Measurements from ENCODE around the gene ACTL7B. TPM values are rescaled to one million over a fixed set of nuclear protein-coding genes. Genes with fewer than 3 reads are reported as not detected.

ACTL7B gene
- total RNA-seq, 1 donor from 2014 or later: 0.11 TPM

DNA sequence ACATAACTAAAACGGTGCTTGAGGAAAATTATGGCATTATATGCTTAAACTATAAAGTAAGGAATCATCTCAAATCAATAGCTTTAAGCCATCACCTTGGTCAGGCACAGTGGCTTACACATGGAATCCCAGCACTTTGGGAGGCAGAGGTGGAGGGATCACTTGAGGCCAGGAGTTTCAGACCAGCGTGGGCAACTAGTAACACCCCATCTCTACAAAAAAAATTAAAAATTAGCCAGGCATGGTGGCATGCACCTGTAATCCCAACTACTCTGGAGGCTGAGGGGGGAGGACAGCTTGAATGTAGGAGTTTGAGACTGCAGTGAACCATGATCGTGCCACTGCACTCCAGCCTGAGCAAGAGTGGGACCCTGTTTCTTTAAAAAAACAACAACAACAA is 28.9 kb upstream of the ACTL7B start:
- H3K27ac Mint-ChIP-seq: no peak overlapping the region
- intact Hi-C loops (cut with micrococcal nuclease): no loop called here
- DNase-seq (ENCODE audit: low spot score): no peak

DNA sequence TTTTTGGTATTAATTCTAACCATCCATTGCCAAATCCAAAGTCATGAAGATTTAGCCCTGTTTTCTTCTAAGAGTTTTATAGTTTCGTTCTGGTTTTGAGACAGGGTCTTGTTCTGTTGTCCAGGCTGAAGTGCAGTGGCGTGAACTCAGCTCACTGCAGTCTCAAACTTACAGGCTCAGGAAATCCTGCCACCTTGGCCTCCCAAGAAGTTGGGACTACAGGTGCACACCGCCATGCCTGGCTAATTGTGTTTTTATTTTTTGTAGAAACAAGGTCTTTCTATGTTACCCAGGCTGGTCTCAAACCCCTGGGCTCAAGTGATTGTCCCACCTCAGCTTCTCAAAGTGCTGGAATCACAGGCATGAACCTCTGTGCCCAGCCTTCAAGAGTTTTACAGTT is 27.3 kb upstream of the ACTL7B start:
- H3K27ac Mint-ChIP-seq: no peak overlapping the region
- peaks cover 56% of the 10 kb centered on the region for H3K36me3 Mint-ChIP-seq (ENCODE audit: low read depth)
- no peak overlapping the region for H3K4me3 Mint-ChIP-seq (ENCODE audit: low read depth)
- H3K9me3 Mint-ChIP-seq: no peaks in the 10 kb centered on the region
- H3K27me3 Mint-ChIP-seq (ENCODE audit: low read depth): no peaks in the 10 kb centered on the region
- no peak for DNase-seq (ENCODE audit: low spot score)
- H3K4me1 Mint-ChIP-seq (ENCODE audit: low read depth): peaks cover 12% of the 10 kb centered on the region
- intact Hi-C loops (cut with micrococcal nuclease): no loop called here

More for the DNA sequence above, 28.9 kb upstream of the ACTL7B start:
- H3K4me1 Mint-ChIP-seq (ENCODE audit: low read depth): peaks cover 12% of the 10 kb centered on the region
- no peaks in the 10 kb centered on the region for H3K9me3 Mint-ChIP-seq
- peaks cover 49% of the 10 kb centered on the region for H3K36me3 Mint-ChIP-seq (ENCODE audit: low read depth)
- no peak overlapping the region for H3K4me3 Mint-ChIP-seq (ENCODE audit: low read depth)
- H3K27me3 Mint-ChIP-seq (ENCODE audit: low read depth): no peaks in the 10 kb centered on the region

DNA sequence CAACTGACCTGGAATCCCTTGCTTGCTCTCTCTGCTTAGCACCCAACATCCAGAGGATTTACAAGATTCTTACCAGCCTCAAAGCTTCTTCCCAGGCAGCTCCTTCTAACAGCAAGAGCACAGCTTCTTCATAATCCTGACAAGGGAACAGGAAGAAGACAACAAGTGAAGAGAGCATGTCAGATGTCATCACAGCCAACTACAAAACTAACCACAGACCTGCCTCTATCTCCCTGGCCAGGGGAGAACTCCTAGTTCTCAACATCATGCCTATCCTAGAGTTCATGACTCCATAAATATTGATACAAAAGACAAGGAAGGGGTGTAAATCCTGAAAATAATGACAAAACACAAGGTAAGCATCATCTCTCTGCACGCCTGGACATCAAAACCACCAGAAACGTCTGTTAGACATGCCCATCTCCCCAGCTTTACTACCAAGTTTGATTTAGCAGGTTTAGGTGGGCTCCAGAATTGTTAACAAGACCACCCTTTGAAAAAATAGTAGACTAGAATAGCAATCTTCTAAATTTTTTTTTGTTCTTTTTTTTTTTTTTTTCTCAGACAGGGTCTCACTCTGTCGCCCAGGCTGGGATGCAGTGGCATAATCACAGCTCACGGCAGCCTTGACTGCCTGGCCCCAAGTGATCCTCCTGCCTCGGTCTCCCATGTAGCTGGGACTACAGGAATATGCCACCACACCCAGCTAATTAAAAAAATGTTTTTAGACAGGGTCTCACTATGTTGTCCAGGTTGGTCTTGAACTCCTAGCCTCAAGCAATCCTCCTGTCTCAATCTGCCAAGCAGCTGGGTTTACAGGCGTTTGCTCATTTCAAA is 26.5 kb upstream of the ACTL7B start:
- H3K9me3 Mint-ChIP-seq: no peaks in the 10 kb centered on the region
- H3K4me1 Mint-ChIP-seq (ENCODE audit: low read depth): peaks cover 12% of the 10 kb centered on the region
- H3K36me3 Mint-ChIP-seq (ENCODE audit: low read depth): peaks cover 60% of the 10 kb centered on the region
- no peaks in the 10 kb centered on the region for H3K27me3 Mint-ChIP-seq (ENCODE audit: low read depth)
- no peak overlapping the region for H3K4me3 Mint-ChIP-seq (ENCODE audit: low read depth)
- intact Hi-C loops (cut with micrococcal nuclease): no loop called here
- no peak for DNase-seq (ENCODE audit: low spot score)
- no peak overlapping the region for H3K27ac Mint-ChIP-seq

DNA sequence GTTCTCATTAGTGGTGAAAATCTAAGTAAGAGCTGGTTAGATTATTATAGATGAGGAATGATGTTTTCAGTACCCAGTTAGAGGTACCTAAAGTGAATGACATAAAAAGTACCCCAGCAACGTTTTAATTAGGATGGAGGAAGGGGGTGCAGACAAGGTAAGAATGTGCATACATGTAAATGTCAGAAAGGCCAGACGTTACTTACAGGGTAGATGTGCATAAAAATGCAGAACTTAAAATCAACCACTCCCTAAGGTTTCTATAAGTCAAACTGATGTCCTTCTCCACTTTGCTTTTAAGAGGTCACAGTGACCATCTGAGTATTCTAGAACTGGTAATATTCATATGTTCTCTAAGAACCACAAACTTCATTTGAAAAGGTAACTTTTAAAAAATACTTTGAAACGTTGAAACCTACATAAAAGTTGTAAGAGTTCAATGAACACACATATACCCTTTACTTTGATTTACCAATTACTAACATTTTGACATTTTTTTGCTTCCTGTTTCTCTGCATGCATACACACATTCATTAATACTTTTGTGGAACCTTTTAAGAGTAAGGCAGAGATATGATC is 25.0 kb upstream of the ACTL7B start:
- Mint-ChIP-seq H3K4me3 (ENCODE audit: low read depth) (no peak overlapping the region), H3K27ac (no peak overlapping the region), H3K4me1 (ENCODE audit: low read depth) (peaks cover 5% of the 10 kb centered on the region), H3K9me3 (no peaks in the 10 kb centered on the region), H3K27me3 (ENCODE audit: low read depth) (no peaks in the 10 kb centered on the region), H3K36me3 (ENCODE audit: low read depth) (peaks cover 56% of the 10 kb centered on the region)
- intact Hi-C loops (cut with micrococcal nuclease): no loop called here
- DNase-seq (ENCODE audit: low spot score): no peak

DNA sequence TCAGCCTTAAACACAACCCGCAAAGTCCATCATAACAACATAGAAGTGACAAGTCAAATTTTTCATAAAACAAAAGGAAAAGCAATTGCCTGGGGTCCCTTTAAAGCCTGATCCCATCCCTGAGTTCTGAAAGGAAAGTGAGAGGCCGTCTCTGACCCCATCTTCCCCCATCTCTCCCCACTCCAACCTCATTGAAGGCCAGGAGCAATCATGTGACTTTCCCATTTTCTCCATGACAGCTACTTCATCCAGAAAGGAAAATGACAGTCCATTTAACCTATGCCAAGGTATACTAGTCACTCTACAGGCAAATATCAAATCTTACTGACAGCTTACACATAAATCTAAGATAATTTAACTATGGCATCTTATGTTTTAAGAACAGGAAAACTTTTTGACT is 21.7 kb upstream of the ACTL7B start:
- DNase-seq (ENCODE audit: low spot score): no peak
- H3K4me1 Mint-ChIP-seq (ENCODE audit: low read depth): peaks cover 8% of the 10 kb centered on the region
- H3K36me3 Mint-ChIP-seq (ENCODE audit: low read depth): peaks cover 72% of the 10 kb centered on the region
- H3K4me3 Mint-ChIP-seq (ENCODE audit: low read depth): no peak overlapping the region
- no peaks in the 10 kb centered on the region for H3K9me3 Mint-ChIP-seq
- no peaks in the 10 kb centered on the region for H3K27me3 Mint-ChIP-seq (ENCODE audit: low read depth)
- intact Hi-C loops (cut with micrococcal nuclease): no loop called here
- no peak overlapping the region for H3K27ac Mint-ChIP-seq

DNA sequence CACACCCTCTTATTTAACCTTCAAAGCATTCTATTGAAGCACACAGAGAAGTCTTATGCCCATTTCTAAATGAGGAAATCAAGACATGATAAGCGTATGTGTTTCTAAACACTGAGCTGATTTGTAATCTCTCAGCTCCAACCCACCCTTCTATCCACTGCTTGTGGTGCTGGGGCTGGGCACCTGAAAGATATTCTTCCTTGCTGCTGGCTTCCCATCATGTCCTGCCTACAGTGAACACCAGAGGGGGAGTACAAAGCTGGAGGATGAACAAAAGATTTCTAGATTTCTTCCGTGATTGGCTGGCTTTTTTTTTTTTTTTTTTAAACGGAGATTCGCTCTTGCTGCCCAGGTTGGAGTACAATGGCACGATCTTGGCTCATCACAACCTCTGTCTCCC is 20.6 kb upstream of the ACTL7B start:
- H3K9me3 Mint-ChIP-seq: no peaks in the 10 kb centered on the region
- intact Hi-C loops (cut with micrococcal nuclease): no loop called here
- DNase-seq (ENCODE audit: low spot score): no peak
- no peak overlapping the region for H3K4me3 Mint-ChIP-seq (ENCODE audit: low read depth)
- H3K4me1 Mint-ChIP-seq (ENCODE audit: low read depth): peaks cover 8% of the 10 kb centered on the region
- peaks cover 76% of the 10 kb centered on the region for H3K36me3 Mint-ChIP-seq (ENCODE audit: low read depth)
- no peak overlapping the region for H3K27ac Mint-ChIP-seq
- H3K27me3 Mint-ChIP-seq (ENCODE audit: low read depth): no peaks in the 10 kb centered on the region

DNA sequence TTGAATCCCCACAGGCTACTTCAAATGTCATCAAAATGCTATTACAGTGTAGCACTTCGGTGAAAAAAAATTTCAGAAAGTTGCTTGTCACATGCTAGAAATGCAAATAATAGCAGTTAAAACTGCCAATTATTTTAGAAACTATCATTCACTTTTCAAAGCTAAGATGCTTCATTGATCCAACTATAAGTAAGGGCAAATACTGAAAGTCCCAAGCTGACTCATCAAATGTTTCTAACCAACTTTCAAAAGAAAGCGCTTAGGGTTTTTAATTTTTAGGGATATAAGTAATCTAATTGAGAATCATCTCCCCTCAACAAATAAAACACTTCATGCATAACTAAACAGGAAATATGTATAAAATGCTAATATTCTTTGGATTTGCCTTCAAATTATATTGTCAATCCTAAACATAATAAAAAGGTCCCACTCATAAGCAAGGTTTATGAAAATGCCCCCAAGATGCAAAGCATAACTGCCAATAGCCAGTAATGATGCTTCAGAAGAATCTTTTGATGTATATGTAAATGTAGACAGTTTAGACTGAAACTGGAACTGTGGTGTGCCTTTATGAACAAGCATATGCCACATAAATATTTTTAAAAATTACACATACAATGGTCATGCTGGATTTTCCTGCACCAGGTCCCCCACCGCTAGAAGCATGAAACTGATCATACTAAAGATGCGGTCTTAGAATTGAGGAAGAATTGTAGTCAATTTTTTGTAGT is 18.4 kb upstream of the ACTL7B start:
- peaks cover 8% of the 10 kb centered on the region for H3K4me1 Mint-ChIP-seq (ENCODE audit: low read depth)
- H3K9me3 Mint-ChIP-seq: no peaks in the 10 kb centered on the region
- peaks cover 79% of the 10 kb centered on the region for H3K36me3 Mint-ChIP-seq (ENCODE audit: low read depth)
- no peaks in the 10 kb centered on the region for H3K27me3 Mint-ChIP-seq (ENCODE audit: low read depth)
- intact Hi-C loops (cut with micrococcal nuclease): no loop called here
- H3K27ac Mint-ChIP-seq: peak overlapping the region; percentile 61
- DNase-seq (ENCODE audit: low spot score): no peak
- H3K4me3 Mint-ChIP-seq (ENCODE audit: low read depth): no peak overlapping the region

DNA sequence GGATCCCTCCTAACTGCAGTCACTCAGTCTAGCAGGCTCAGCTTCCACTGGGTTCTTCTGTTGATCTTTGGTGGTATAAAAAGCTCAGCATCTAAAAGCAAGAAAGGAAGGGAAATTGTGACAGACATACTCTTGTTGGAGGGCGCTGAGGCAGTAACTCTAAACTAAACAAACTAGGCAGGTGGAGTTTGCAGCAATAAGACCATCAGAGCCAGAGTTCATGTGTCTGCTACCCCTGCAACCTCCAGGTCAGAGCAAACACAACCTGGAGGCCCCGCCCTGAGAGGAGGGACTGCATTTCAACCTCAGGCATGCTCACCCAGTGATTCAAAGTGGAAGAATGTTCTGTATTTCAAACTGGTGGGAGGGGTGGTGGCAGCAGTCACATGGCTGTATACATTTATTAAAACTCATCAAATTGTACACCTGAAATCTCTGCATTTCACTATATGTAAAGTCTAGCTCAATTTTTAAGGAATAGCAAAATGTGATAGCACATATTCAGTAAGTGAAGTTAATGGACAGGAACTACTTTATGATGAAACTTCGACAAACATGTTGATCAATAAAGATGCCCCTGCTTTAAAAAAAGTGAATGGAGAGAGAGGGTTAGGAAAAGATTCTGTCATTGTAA is 13.4 kb upstream of the ACTL7B start:
- Mint-ChIP-seq H3K36me3 (ENCODE audit: low read depth) (peaks cover 58% of the 10 kb centered on the region), H3K4me1 (ENCODE audit: low read depth) (peaks cover under 1% of the 10 kb centered on the region), H3K9me3 (no peaks in the 10 kb centered on the region), H3K27me3 (ENCODE audit: low read depth) (no peaks in the 10 kb centered on the region), H3K4me3 (ENCODE audit: low read depth) (no peak overlapping the region), H3K27ac (no peak overlapping the region)
- DNase-seq (ENCODE audit: low spot score): no peak
- intact Hi-C loops (cut with micrococcal nuclease): no loop called here

DNA sequence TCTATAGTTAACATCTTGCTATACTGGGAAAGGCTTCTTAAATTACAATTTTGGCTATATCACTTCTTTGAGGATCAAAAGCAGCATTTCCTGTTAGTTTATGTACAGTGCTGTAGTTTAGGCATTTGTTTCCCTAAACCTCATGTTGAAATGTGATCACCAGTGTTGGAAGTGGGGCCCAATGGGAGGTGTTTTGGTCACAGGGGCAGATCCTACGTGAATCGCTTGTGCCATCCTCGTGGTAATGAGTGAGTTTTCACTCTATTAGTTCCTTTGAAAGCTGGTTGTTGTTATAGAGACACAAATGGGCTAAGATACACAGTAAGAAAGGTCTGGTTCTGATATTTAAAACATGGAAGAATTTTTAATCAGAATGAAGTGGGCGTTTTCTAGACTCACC is 12.0 kb upstream of the ACTL7B start:
- H3K4me3 Mint-ChIP-seq (ENCODE audit: low read depth): no peak overlapping the region
- intact Hi-C loops (cut with micrococcal nuclease): no loop called here
- H3K36me3 Mint-ChIP-seq (ENCODE audit: low read depth): peaks cover 46% of the 10 kb centered on the region
- H3K9me3 Mint-ChIP-seq: no peaks in the 10 kb centered on the region
- no peaks in the 10 kb centered on the region for H3K4me1 Mint-ChIP-seq (ENCODE audit: low read depth)
- H3K27ac Mint-ChIP-seq: no peak overlapping the region
- no peak for DNase-seq (ENCODE audit: low spot score)
- no peaks in the 10 kb centered on the region for H3K27me3 Mint-ChIP-seq (ENCODE audit: low read depth)

DNA sequence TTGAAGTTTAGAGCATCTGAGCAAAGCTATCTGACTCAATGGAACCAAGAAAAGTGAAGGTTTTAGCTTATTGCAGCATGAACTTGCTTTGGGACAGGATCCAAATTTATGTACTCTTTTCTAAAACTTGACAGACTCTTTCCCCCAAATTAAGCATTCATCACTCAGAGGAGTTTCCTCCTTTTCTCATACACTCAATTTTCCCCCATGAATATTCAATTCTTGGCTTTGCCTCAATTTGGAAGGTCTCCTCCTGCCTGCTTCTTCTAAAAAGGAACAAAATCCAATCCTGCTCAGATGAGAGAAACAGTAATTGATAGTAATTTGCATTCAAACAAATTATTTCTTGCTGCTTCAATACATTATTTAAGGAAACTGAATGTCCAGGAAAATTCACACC is 11.3 kb upstream of the ACTL7B start:
- Mint-ChIP-seq H3K36me3 (ENCODE audit: low read depth) (peaks cover 41% of the 10 kb centered on the region), H3K9me3 (no peaks in the 10 kb centered on the region), H3K4me3 (ENCODE audit: low read depth) (no peak overlapping the region), H3K4me1 (ENCODE audit: low read depth) (no peaks in the 10 kb centered on the region), H3K27ac (no peak overlapping the region), H3K27me3 (ENCODE audit: low read depth) (no peaks in the 10 kb centered on the region)
- DNase-seq (ENCODE audit: low spot score): no peak
- intact Hi-C loops (cut with micrococcal nuclease): no loop called here

DNA sequence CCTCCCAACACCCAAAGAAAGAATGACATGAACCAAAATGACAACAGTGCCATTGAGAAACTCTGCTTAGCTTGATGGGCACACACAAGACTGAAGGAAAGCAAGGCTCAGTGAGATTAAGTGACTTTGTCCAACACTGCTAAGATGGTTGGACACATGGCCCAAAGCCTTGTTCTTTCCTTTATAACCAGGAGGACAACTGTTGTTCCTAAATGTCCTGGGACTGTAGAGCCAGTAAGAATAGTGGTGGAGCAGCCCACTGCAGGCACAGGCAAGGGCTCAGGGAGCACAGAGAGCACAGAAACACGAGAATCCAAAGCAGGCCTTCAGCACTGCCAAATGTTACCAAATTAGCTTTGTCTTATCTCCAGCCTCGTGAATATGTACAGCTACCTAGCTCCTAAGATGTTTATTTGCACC is 10.2 kb upstream of the ACTL7B start:
- H3K36me3 Mint-ChIP-seq (ENCODE audit: low read depth): peaks cover 30% of the 10 kb centered on the region
- no peaks in the 10 kb centered on the region for H3K9me3 Mint-ChIP-seq
- intact Hi-C loops (cut with micrococcal nuclease): no loop called here
- no peak overlapping the region for H3K27ac Mint-ChIP-seq
- no peak overlapping the region for H3K4me3 Mint-ChIP-seq (ENCODE audit: low read depth)
- no peaks in the 10 kb centered on the region for H3K27me3 Mint-ChIP-seq (ENCODE audit: low read depth)
- no peak for DNase-seq (ENCODE audit: low spot score)
- no peaks in the 10 kb centered on the region for H3K4me1 Mint-ChIP-seq (ENCODE audit: low read depth)

DNA sequence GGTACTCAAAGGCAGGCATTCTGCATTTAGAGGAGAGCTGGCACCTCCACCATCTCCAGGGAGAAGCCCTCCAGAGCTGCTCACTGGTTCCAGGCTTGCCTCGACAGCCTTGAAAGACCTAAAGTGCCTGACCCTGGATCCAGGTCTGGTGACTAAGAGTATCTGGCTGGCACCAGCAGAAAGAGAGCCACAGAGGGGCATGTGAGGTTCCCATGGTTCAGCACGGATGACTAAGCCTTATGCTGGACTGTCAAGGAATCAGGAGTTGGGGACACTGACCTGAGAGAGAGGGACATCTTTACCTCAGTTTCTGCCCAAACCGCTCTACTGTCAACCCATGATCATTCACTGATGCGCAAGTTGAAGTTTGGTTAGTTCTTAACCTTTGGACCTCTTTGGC is 9.3 kb upstream of the ACTL7B start:
- Mint-ChIP-seq H3K4me1 (ENCODE audit: low read depth) (no peaks in the 10 kb centered on the region), H3K36me3 (ENCODE audit: low read depth) (peaks cover 22% of the 10 kb centered on the region)

DNA sequence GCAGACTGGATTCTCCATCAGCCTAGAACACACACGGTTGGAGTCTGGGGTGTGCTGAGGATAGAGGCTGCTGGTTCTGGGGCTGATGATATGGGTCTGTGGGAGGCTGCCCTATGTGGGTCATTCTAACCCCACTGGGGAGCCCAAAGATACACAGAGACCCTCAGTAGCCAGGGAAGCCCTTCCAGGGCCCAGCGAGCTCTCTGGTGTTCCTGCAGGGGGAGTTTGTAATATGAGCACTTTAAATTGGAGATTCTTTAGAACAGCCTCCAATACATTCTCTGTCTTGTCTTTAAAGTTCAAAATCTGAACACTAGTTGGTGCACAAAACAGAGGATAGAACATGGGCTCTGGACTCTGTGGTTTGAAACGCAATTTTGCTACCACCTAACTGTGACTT is 8.7 kb upstream of the ACTL7B start:
- intact Hi-C loops (cut with micrococcal nuclease): no loop called here
- no peak overlapping the region for H3K27ac Mint-ChIP-seq
- H3K27me3 Mint-ChIP-seq (ENCODE audit: low read depth): no peaks in the 10 kb centered on the region

More for the DNA sequence above, 9.3 kb upstream of the ACTL7B start:
- H3K27me3 Mint-ChIP-seq (ENCODE audit: low read depth): no peaks in the 10 kb centered on the region
- intact Hi-C loops (cut with micrococcal nuclease): no loop called here
- no peak for DNase-seq (ENCODE audit: low spot score)
- no peak overlapping the region for H3K27ac Mint-ChIP-seq
- no peaks in the 10 kb centered on the region for H3K9me3 Mint-ChIP-seq
- no peak overlapping the region for H3K4me3 Mint-ChIP-seq (ENCODE audit: low read depth)

More for the DNA sequence above, 8.7 kb upstream of the ACTL7B start:
- H3K4me1 Mint-ChIP-seq (ENCODE audit: low read depth): peaks cover 5% of the 10 kb centered on the region
- peaks cover 19% of the 10 kb centered on the region for H3K36me3 Mint-ChIP-seq (ENCODE audit: low read depth)
- H3K4me3 Mint-ChIP-seq (ENCODE audit: low read depth): no peak overlapping the region
- DNase-seq (ENCODE audit: low spot score): no peak
- H3K9me3 Mint-ChIP-seq: no peaks in the 10 kb centered on the region
